Measurements from ENCODE around the gene GUSB.
"Not testable (repeated sequence)": the region's sequence is repeated elsewhere in the genome, so short reads cannot be mapped to it uniquely, and the experiment has no call there.

- not testable (repeated sequence) for TF ChIP-seq SPI1 (IDR thresholded peaks at IDR 0.05; ENCODE audit: borderline replicate concordance, insufficient read depth, low read depth, low read length); TARDBP (IDR thresholded peaks at IDR 0.05; ENCODE audit: borderline replicate concordance); NRF1 (conservative IDR thresholded peaks at IDR 0.05; ENCODE audit: low read depth, low read length); POLR2A (IDR thresholded peaks at IDR 0.05; ENCODE audit: low read depth, low read length); SIX5 (IDR thresholded peaks at IDR 0.05; ENCODE audit: low read depth, low read length, severe bottlenecking); BCL11A (IDR thresholded peaks at IDR 0.05; ENCODE audit: low read depth, low read length); ATF3 (IDR thresholded peaks at IDR 0.05; ENCODE audit: borderline replicate concordance, extremely low read depth, low read depth, low read length); ESRRA (IDR thresholded peaks at IDR 0.05; ENCODE audit: low read length); HCFC1 (IDR thresholded peaks at IDR 0.05; ENCODE audit: low read length)
Measured at GRCh38 chr7:65994984-65995383, 13.0 kb upstream of the GUSB start.

Measured in GM12878 (cell line).